ENCODE results near the gene GPC4. TPM values are rescaled to one million over a fixed set of nuclear protein-coding genes. Genes with fewer than 3 reads are reported as not detected.
"Not testable (repeated sequence)": the region's sequence is repeated elsewhere in the genome, so short reads cannot be mapped to it uniquely, and the experiment has no call there.

Gene GPC4
- total RNA-seq, 1 donor, result under 0.01 TPM

- H3K4me3 ChIP-seq (ENCODE audit: low read length), result no peak overlapping the region
- H3K27me3 ChIP-seq (ENCODE audit: insufficient read depth, low read length), result no peaks in the 10 kb centered on the region
- H3K4me1 ChIP-seq (ENCODE audit: insufficient read depth, low read length), result no peaks in the 10 kb centered on the region
- H3K9me3 ChIP-seq (ENCODE audit: low read depth, low read length), result no peaks in the 10 kb centered on the region
Observed at GRCh38 chrX:133364865-133365264, 50.4 kb downstream of the GPC4 start.

GRCh38 chrX:133364196-133364595, 51.1 kb downstream of the GPC4 start:
- H3K9me3 ChIP-seq (ENCODE audit: low read depth, low read length), result no peaks in the 10 kb centered on the region
- H3K27me3 ChIP-seq (ENCODE audit: insufficient read depth, low read length), result no peaks in the 10 kb centered on the region

GRCh38 chrX:133362538-133362937, 52.8 kb downstream of the GPC4 start:
- Histone ChIP-seq H3K27me3 (ENCODE audit: insufficient read depth, low read length) (no peaks in the 10 kb centered on the region), H3K4me1 (ENCODE audit: insufficient read depth, low read length) (no peaks in the 10 kb centered on the region), H3K9me3 (ENCODE audit: low read depth, low read length) (no peaks in the 10 kb centered on the region), H3K4me3 (ENCODE audit: low read length) (no peak overlapping the region)

More at GRCh38 chrX:133364196-133364595, 51.1 kb downstream of the GPC4 start:
- Histone ChIP-seq H3K4me3 (ENCODE audit: low read length) (no peak overlapping the region), H3K4me1 (ENCODE audit: insufficient read depth, low read length) (no peaks in the 10 kb centered on the region)

GRCh38 chrX:133359466-133359865, 55.8 kb downstream of the GPC4 start:
- Histone ChIP-seq H3K4me3 (ENCODE audit: low read length) (no peak overlapping the region), H3K9me3 (ENCODE audit: low read depth, low read length) (no peaks in the 10 kb centered on the region), H3K27me3 (ENCODE audit: insufficient read depth, low read length) (no peaks in the 10 kb centered on the region), H3K4me1 (ENCODE audit: insufficient read depth, low read length) (no peaks in the 10 kb centered on the region)

GRCh38 chrX:133353233-133353632, 62.1 kb downstream of the GPC4 start:
- Histone ChIP-seq H3K4me1 (ENCODE audit: insufficient read depth, low read length) (no peaks in the 10 kb centered on the region), H3K27me3 (ENCODE audit: insufficient read depth, low read length) (no peaks in the 10 kb centered on the region), H3K9me3 (ENCODE audit: low read depth, low read length) (no peaks in the 10 kb centered on the region), H3K4me3 (ENCODE audit: low read length) (no peak overlapping the region)

GRCh38 chrX:133350751-133351150, 64.5 kb downstream of the GPC4 start:
- H3K27me3 ChIP-seq (ENCODE audit: insufficient read depth, low read length), result no peaks in the 10 kb centered on the region
- H3K4me3 ChIP-seq (ENCODE audit: low read length), result no peak overlapping the region
- no peaks in the 10 kb centered on the region for H3K4me1 ChIP-seq (ENCODE audit: insufficient read depth, low read length)
- no peaks in the 10 kb centered on the region for H3K9me3 ChIP-seq (ENCODE audit: low read depth, low read length)

- no peaks in the 10 kb centered on the region for H3K27me3 ChIP-seq (ENCODE audit: insufficient read depth, low read length)
- no peaks in the 10 kb centered on the region for H3K4me1 ChIP-seq (ENCODE audit: insufficient read depth, low read length)
- no peak overlapping the region for H3K4me3 ChIP-seq (ENCODE audit: low read length)
- no peaks in the 10 kb centered on the region for H3K9me3 ChIP-seq (ENCODE audit: low read depth, low read length)
Observed at GRCh38 chrX:133346026-133346425, 69.3 kb downstream of the GPC4 start.

GRCh38 chrX:133339566-133339965, 75.7 kb downstream of the GPC4 start:
- H3K27me3 ChIP-seq (ENCODE audit: insufficient read depth, low read length), result no peaks in the 10 kb centered on the region
- H3K9me3 ChIP-seq (ENCODE audit: low read depth, low read length), result no peaks in the 10 kb centered on the region
- H3K4me1 ChIP-seq (ENCODE audit: insufficient read depth, low read length), result no peaks in the 10 kb centered on the region
- H3K4me3 ChIP-seq (ENCODE audit: low read length), result no peak overlapping the region

GRCh38 chrX:133337250-133337649, 78.0 kb downstream of the GPC4 start:
- H3K9me3 ChIP-seq (ENCODE audit: low read depth, low read length), result no peaks in the 10 kb centered on the region
- H3K4me3 ChIP-seq (ENCODE audit: low read length), result no peak overlapping the region
- no peaks in the 10 kb centered on the region for H3K27me3 ChIP-seq (ENCODE audit: insufficient read depth, low read length)
- H3K4me1 ChIP-seq (ENCODE audit: insufficient read depth, low read length), result no peaks in the 10 kb centered on the region

GRCh38 chrX:133335027-133335426, 80.3 kb downstream of the GPC4 start:
- no peak overlapping the region for H3K4me3 ChIP-seq (ENCODE audit: low read length)
- H3K27me3 ChIP-seq (ENCODE audit: insufficient read depth, low read length), result no peaks in the 10 kb centered on the region
- no peaks in the 10 kb centered on the region for H3K9me3 ChIP-seq (ENCODE audit: low read depth, low read length)
- no peaks in the 10 kb centered on the region for H3K4me1 ChIP-seq (ENCODE audit: insufficient read depth, low read length)

GRCh38 chrX:133333154-133333750, 82.0 kb downstream of the GPC4 start:
- no peaks in the 10 kb centered on the region for H3K9me3 ChIP-seq (ENCODE audit: low read depth, low read length)
- H3K4me1 ChIP-seq (ENCODE audit: insufficient read depth, low read length), result no peaks in the 10 kb centered on the region
- no peak overlapping the region for H3K4me3 ChIP-seq (ENCODE audit: low read length)
- H3K27me3 ChIP-seq (ENCODE audit: insufficient read depth, low read length), result no peaks in the 10 kb centered on the region

GRCh38 chrX:133332737-133333136, 82.6 kb downstream of the GPC4 start:
- H3K9me3 ChIP-seq (ENCODE audit: low read depth, low read length), result no peaks in the 10 kb centered on the region
- no peak overlapping the region for H3K4me3 ChIP-seq (ENCODE audit: low read length)
- H3K4me1 ChIP-seq (ENCODE audit: insufficient read depth, low read length), result no peaks in the 10 kb centered on the region
- H3K27me3 ChIP-seq (ENCODE audit: insufficient read depth, low read length), result no peaks in the 10 kb centered on the region

- no peaks in the 10 kb centered on the region for H3K4me1 ChIP-seq (ENCODE audit: insufficient read depth, low read length)
- H3K27me3 ChIP-seq (ENCODE audit: insufficient read depth, low read length), result no peaks in the 10 kb centered on the region
- H3K9me3 ChIP-seq (ENCODE audit: low read depth, low read length), result no peaks in the 10 kb centered on the region
- H3K4me3 ChIP-seq (ENCODE audit: low read length), result no peak overlapping the region
Observed at GRCh38 chrX:133330956-133331355, 84.3 kb downstream of the GPC4 start.

GRCh38 chrX:133325422-133325821, 89.9 kb downstream of the GPC4 start:
- H3K9me3 ChIP-seq (ENCODE audit: low read depth, low read length), result no peaks in the 10 kb centered on the region

GRCh38 chrX:133323431-133323830, 91.9 kb downstream of the GPC4 start:
- no peaks in the 10 kb centered on the region for H3K27me3 ChIP-seq (ENCODE audit: insufficient read depth, low read length)
- peaks cover 4% of the 10 kb centered on the region for H3K4me1 ChIP-seq (ENCODE audit: insufficient read depth, low read length)
- H3K4me3 ChIP-seq (ENCODE audit: low read length), result no peak overlapping the region
- no peaks in the 10 kb centered on the region for H3K9me3 ChIP-seq (ENCODE audit: low read depth, low read length)

More at GRCh38 chrX:133325422-133325821, 89.9 kb downstream of the GPC4 start:
- Histone ChIP-seq H3K4me3 (ENCODE audit: low read length) (no peak overlapping the region), H3K27me3 (ENCODE audit: insufficient read depth, low read length) (no peaks in the 10 kb centered on the region), H3K4me1 (ENCODE audit: insufficient read depth, low read length) (peaks cover 4% of the 10 kb centered on the region)

GRCh38 chrX:133322269-133322668, 93.0 kb downstream of the GPC4 start:
- H3K9me3 ChIP-seq (ENCODE audit: low read depth, low read length); H3K27me3 ChIP-seq (ENCODE audit: insufficient read depth, low read length); H3K4me1 ChIP-seq (ENCODE audit: insufficient read depth, low read length); H3K4me3 ChIP-seq (ENCODE audit: low read length): not testable (repeated sequence)

Data from mononuclear cell (primary cell).